Stimulated activated CD4-positive, alpha-beta T cell treated with anti-CD3 and anti-CD28 coated beads, Interleukin-4, amount 100 ng/mL, for 24 hours (primary cell): ENCODE measurements around the gene MGAT4A.
A peak's percentile ranks its signal among the peaks of the same experiment; 100 is the strongest.

ENCODE experiments used
- DNase-seq: peaks from one replicate; pipeline ENCODE4 v3.0.0-alpha.2; 2020

MGAT4A gene

GRCh38 chr2:98569915-98570314 lies 161.0 kb downstream of the MGAT4A start:
- no peak for DNase-seq

- DNase-seq = peak; percentile 78
Measured at GRCh38 chr2:98569197-98569793, 161.6 kb downstream of the MGAT4A start.
